Cardiac muscle cell (in vitro differentiated cells and primary cell): ENCODE data around the gene STXBP5. TPM values are rescaled to one million over a fixed set of nuclear protein-coding genes. Genes with fewer than 3 reads are reported as not detected.
"Not testable (repeated sequence)": the region's sequence is repeated elsewhere in the genome, so short reads cannot be mapped to it uniquely, and the experiment has no call there.

Experiments
- DNase-seq, 2 donors: peaks; one replicate each; pipeline versions ENCODE4 v3.0.0 to v3.0.0-alpha.2; 2010 to 2017; ENCODE audit warnings: low read depth in 1 of 2, low spot score in 1 of 2
- H3K27ac ChIP-seq: fragments of 200-600 bp; sonication (generic); 2 replicates; pipeline ENCODE4 v1.5.1; 2016
- H3K27me3 ChIP-seq: fragments of 200-600 bp; sonication (generic); 2 replicates; pipeline ENCODE4 v1.6.0; 2016; ENCODE audit warnings: control low read depth
- H3K36me3 ChIP-seq: fragments of 200-600 bp; sonication (generic); 2 replicates; pipeline ENCODE4 v1.5.1; 2016; ENCODE audit warnings: control low read depth
- H3K4me1 ChIP-seq: fragments of 200-600 bp; sonication (generic); 2 replicates; pipeline ENCODE4 v1.8.1; 2017; ENCODE audit warnings: low read depth, mild to moderate bottlenecking, mixed run types
- H3K4me3 ChIP-seq: fragments of 200-600 bp; sonication (generic); 2 replicates; pipeline ENCODE4 v1.5.1; 2016; ENCODE audit warnings: mild to moderate bottlenecking
- H3K9me3 ChIP-seq: fragments of 200-600 bp; sonication (generic); 2 replicates; pipeline ENCODE4 v1.5.1; 2017; ENCODE audit warnings: low read depth, mild to moderate bottlenecking, control low read depth
- CTCF ChIP-seq: IDR thresholded peaks from 2 replicates; pipeline ENCODE4 v1.5.1; 2012; ENCODE audit warnings: low read depth, mild to moderate bottlenecking, low read length
- polyA plus RNA-seq: library from polyadenylated mRNA; unstranded; fragments of >200 nt; fragmentation: Nextera tagmentation; extraction: Ambion mirVana; gene quantifications from 2 replicates; pipeline ENCODE4 v1.2.1, GENCODE V29; 2016
- total RNA-seq: library from RNA; depleted of rRNA; stranded (reverse); fragments of >200 nt; gene quantifications from 2 replicates; pipeline ENCODE4 v1.2.3, GENCODE V29; 2016

The STXBP5 gene
- total and polyA plus RNA-seq, 2 experiments from 2014 or later: 2.9 to 5.3 TPM

- Histone ChIP-seq H3K27me3 (no peaks in the 10 kb centered on the region), H3K9me3 (no peaks in the 10 kb centered on the region), H3K4me3 (no peak overlapping the region), H3K36me3 (peaks cover 3% of the 10 kb centered on the region), H3K27ac (no peak overlapping the region), H3K4me1 (no peaks in the 10 kb centered on the region)
- DNase-seq: no peak
- TF ChIP-seq CTCF: no peak
These were observed 162.1 kb downstream of the STXBP5 start for GRCh38 chr6:147366290-147366689.

- no peak overlapping the region for H3K4me3 ChIP-seq
- no peak for TF ChIP-seq CTCF
- H3K36me3 ChIP-seq: no peaks in the 10 kb centered on the region
- H3K9me3 ChIP-seq: no peaks in the 10 kb centered on the region
- no peak overlapping the region for H3K27ac ChIP-seq
- no peaks in the 10 kb centered on the region for H3K27me3 ChIP-seq
- no peaks in the 10 kb centered on the region for H3K4me1 ChIP-seq
- no peak for DNase-seq
These were observed 167.1 kb downstream of the STXBP5 start for GRCh38 chr6:147371325-147371724.

- Histone ChIP-seq H3K9me3 (no peaks in the 10 kb centered on the region), H3K4me3 (no peak overlapping the region), H3K27me3 (no peaks in the 10 kb centered on the region), H3K27ac (no peak overlapping the region), H3K4me1 (no peaks in the 10 kb centered on the region), H3K36me3 (no peaks in the 10 kb centered on the region)
- no peak for DNase-seq
- no peak for TF ChIP-seq CTCF
These were observed 168.6 kb downstream of the STXBP5 start for GRCh38 chr6:147372806-147373205.

- no peaks in the 10 kb centered on the region for H3K9me3 ChIP-seq
- TF ChIP-seq CTCF: no peak
- no peak for DNase-seq
- no peaks in the 10 kb centered on the region for H3K27me3 ChIP-seq
- no peaks in the 10 kb centered on the region for H3K36me3 ChIP-seq
- no peaks in the 10 kb centered on the region for H3K4me1 ChIP-seq
- no peak overlapping the region for H3K27ac ChIP-seq
- no peak overlapping the region for H3K4me3 ChIP-seq
These were observed 174.6 kb downstream of the STXBP5 start for GRCh38 chr6:147378819-147379218.

GRCh38 chr6:147380841-147381240 is 176.6 kb downstream of the STXBP5 start:
- H3K27ac ChIP-seq, H3K36me3 ChIP-seq, H3K9me3 ChIP-seq: not testable (repeated sequence)

GRCh38 chr6:147381712-147382111 is 177.5 kb downstream of the STXBP5 start:
- TF ChIP-seq CTCF: no peak
- Histone ChIP-seq H3K9me3 (no peaks in the 10 kb centered on the region), H3K36me3 (no peaks in the 10 kb centered on the region), H3K27me3 (no peaks in the 10 kb centered on the region), H3K27ac (no peak overlapping the region), H3K4me1 (no peaks in the 10 kb centered on the region), H3K4me3 (no peak overlapping the region)
- no peak for DNase-seq

More at GRCh38 chr6:147380841-147381240, 176.6 kb downstream of the STXBP5 start:
- DNase-seq, H3K4me3 ChIP-seq, H3K27me3 ChIP-seq, H3K4me1 ChIP-seq: not testable (repeated sequence)
